GM19043 (cell line): ENCODE measurements around the gene CERS5.
"Not testable (repeated sequence)": the region's sequence is repeated elsewhere in the genome, so short reads cannot be mapped to it uniquely, and the experiment has no call there.

Source experiments
- ATAC-seq: cut with Tn5 transposase; IDR thresholded peaks from one replicate; pipeline ENCODE4 v1.9.1; 2021; ENCODE audit warnings: low read depth; ENCODE audit not compliant: unreplicated experiment

The CERS5 gene

DNA sequence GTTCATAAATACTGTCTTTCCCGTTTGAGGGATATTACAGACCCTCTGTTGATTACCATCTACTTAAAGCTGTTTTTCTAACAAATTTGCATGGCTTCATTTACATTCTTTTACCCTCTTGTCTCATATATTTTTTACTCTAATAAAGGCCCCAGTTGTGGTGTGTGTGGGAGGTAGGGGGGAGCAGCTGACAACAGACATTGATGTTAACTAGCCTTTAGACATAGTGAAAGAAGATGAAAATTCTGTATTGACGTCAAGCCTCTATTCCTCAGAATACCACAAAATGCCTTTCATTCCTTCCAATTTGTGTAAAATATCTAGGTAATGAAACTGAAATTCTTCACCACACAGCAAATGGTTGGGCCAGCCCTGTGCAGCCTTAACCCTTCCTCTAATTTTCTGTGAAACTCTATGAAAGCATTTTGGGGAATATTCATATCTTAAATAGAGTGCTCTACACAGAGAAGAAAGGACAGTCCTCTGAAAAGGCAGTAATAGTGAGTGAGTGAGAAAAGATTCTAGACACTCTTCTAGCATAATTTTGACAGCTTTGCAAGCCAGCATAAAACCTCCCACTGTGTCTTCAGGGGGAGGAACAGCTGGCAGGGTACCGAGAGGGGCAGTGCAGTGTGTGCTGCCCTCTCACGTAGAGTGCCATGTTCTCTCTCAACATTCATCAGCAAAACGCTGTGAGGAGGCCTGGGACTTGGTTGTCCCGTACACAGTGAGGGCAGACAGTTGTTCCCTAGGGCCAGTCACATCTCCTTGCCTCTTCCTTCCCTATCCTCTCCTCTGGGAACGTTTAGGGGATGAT is 20.1 kb upstream of the CERS5 start:
- ATAC-seq, result no peak

DNA sequence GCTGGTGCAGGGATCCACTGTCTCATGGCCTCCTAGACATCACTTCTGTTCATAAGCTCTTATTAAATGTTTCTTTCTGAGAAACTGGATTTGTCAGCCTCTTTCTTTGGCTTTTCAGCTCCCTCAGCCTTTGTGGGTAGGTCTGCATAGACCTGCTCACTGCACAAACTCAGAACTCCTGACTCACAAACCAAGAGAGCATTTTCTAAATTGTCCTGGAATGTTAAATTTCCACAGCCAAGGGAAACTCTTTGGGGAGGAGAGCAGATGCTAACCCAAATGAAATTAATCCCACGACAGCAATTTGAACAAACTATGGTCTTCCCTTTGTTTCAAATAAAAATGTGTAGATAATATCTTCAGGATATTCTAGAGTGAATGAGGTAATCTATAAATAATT is 19.5 kb upstream of the CERS5 start:
- ATAC-seq, result no peak

DNA sequence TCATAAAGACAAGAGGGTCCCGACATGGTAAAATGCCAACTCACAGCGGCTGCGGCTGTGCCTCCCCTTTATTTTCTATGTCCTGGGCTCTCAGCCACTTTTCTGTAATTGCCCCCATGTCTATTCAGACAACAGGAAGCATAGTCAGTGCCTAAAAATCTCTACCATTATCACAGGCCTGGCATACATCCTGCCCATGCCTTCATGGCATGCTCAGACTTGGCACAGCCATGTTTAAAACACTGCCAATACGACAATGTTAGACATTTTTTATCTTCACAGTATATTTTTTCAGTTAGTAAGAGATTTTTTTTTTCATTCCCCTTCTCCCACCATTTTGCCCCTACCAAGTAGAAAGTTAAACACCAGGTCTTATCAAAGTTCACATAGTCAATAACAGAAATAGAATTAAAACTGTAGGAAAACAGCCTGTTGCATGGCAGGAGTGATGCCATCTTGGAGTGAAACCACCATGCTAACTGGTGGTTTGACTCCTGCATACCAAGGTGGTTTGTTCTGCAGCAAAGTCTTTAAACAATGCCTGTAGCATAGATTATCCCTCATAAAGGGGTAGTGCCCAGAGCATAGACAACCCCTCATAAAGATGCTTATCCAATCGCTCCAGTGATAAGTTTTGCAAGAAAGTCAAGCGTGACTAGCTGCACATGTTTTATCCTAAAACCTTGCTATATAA is 18.9 kb upstream of the CERS5 start:
- ATAC-seq, result no peak

DNA sequence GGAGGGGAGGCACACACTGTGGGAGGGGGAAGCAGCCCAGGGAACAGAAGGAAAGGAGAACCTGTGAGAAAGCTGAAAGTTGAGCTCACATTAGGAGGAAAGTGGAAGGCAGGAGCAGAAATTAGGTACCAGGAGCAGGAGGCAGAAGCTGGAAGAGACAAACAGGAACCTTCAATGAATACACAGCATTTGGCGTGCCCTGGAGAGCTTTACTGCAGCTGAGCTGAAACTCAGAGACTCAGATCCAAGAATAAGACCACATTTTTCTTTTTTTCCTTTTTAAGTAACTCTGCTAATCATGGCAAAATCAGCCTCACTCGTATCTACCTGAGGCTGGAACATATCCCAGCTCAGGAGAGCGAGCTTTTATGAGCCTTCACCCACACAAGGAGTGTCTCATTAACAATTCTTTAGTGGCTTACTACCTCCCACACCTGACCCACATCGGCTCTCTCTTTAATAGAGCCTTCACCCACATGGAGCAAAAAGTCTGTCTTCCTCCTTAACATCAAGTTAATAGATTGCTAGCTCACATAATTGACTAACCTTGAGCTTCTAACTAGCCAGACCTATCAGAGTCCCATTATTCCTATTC is 18.2 kb upstream of the CERS5 start:
- ATAC-seq, result no peak

DNA sequence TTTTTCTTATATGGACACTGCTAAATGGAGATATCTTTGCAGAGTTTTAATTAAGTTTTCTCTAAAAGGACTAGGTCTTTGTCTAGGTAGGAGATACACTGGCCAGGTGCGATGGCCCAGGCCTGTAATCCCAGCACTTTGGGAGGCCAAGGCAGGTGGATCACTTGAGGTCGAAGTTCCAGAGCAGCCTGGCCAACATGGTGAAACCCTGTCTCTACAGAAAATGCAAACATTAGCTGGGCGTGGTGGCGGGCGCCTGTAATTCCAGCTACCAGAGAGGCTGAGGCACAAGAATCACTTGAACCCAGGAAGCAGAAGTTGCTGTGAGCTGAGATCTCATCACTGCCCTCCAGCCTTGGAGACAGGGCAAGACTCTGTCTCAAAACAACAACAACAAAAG is 17.1 kb upstream of the CERS5 start:
- no peak for ATAC-seq

DNA sequence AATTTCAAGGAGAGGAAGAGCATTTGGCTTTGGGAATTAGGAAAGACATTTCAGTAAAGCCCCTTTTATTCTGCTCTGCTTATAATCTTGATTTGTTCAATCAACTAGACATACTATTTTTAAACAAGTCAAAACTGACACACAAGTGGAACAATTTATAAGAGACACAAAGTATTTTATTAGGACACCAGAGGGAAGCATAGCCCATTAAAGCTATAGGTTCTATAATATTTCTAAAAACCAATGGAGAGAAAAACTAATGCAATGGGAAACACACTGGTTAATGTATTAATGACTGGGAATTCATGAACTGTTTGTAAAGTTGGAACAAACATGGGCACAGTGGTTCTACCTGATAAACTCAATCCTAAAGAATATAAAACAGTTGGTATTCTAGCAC is 15.3 kb upstream of the CERS5 start:
- ATAC-seq, result no peak

DNA sequence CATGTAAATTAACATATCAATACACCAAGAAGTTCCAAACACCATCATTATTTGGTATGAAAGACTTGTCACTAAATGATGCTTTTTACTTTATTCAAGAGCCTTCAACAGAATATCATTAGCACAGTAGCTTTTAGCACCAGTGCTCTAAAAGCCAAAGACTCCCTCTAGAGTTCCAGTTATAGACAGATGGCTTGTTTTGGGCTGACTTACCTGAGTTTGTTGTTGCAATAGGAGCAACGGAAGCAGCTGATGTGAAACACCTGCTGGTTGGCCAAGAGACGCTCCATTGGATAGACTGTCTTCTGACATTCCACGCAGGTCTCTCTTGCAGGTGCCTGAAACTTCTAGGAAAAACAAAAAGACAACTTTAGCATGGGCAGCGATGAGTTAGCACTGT is 14.5 kb upstream of the CERS5 start:
- no peak for ATAC-seq

DNA sequence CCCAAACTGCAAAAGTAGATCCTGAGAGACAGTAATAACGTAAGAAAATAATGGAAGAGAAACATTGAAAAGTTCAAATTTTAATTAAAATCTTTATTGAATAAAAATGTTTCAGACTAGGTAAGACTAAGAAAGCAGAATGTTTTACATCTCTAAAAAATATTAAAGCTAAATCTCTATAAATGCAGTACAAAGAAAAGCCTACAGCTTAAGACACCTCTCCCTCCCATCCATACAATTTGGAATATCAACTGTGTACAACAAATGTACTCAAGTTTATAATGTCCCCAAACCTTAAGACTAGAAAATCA is 8.5 kb upstream of the CERS5 start:
- ATAC-seq, result no peak

DNA sequence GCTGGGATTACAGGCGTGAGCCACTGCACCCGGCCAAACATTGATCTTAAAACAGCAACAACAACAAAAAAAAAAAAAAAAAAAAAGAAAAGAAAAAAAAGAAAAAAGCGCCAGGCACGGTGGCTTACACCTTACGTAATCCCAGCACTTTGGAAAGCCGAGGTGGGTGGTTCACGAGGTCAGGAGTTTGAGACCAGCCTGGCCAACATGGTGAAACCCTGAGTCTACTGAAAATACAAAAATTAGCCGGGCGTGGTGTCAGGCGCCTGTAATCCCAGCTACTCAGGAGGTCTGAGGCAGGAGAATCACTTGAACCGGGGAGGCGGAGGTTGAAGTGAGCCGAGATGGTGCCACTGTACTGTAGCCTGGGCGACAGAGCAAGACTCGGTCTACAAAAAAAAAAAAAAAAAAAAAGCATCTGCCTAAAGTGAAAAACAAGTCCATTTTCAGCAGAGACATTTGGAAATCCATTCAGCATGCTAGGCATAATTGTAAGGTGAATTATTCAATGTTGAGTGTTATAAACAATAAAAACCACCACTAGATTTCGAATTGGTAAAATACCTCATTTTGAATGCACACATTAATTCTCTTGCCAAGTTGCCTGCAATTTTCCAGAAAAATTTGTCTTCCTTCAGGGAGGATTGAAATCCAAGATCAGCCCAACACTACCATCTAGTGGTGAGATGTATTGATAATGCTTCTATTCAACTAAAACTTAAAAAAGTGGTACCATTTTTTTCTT is 8.0 kb upstream of the CERS5 start:
- ATAC-seq, result no peak

DNA sequence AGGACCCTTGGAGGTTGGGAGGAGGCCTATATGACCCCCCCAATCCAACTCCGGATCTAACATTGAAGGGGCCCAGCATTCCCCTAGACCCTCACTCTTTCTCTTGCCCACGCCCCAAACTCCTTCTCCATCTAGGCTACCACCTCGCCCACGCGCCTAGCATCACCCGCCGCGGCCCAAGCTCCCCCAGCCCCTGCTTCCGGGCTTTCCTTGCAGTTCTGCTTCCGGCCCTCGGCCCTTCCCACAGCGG is 445 bp downstream of the CERS5 start:
- ATAC-seq, result no peak

DNA sequence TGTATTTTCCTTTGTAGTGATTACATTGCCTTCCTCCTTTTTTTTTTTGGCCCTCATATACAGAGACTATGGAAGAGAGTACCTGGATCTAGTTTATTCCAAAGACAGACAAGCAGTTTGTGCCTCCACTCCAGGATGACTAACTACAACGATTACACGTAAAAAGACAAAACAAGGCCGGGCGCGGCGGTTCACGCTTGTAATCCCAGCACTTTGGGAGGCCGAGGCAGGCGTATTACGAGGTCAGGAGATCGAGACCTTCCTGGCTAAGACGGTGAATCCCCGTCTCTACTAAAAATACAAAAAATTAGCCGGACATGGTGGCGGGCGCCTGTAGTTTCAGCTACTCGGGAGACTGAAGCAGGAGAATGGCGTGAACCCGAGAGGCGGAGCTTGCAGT is 2.2 kb downstream of the CERS5 start:
- no peak for ATAC-seq

DNA sequence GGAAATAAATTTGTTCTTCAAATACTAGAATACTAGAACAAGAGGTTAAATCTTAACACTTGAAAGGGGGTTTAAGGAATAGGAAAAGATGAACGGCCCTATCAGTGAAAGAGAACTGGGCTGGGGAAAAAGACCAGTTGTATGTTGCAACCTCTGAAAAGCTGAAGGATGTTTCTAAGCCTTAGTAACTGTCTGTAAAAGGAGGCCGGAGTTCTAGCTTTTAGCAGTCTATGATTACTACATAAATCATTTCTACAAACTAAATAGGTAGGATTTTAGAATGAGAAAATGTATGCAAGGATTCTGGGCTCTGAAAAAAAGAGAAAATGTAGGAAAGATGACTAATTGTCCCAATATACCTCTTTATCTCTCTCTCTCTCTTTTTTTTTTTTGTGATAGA is 4.9 kb downstream of the CERS5 start:
- no peak for ATAC-seq

DNA sequence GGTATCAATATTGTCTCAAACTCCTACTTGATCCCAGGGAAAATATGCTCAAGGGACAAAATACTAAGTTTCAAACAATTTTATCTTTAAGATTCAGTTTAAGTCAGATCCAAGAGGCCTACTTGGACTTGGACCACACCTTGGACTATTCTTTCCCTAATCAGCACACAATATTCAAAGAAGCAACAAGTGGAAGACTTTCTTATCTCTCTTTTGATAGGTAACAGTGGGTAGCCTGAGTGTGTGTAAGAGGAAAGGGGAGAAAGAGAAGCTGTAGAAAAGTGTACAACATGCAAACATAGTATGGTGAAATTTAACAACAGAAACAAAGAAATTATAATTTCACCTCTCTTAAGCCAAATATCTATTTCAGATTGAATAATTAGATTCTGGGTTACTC is 6.5 kb downstream of the CERS5 start:
- ATAC-seq, result no peak

DNA sequence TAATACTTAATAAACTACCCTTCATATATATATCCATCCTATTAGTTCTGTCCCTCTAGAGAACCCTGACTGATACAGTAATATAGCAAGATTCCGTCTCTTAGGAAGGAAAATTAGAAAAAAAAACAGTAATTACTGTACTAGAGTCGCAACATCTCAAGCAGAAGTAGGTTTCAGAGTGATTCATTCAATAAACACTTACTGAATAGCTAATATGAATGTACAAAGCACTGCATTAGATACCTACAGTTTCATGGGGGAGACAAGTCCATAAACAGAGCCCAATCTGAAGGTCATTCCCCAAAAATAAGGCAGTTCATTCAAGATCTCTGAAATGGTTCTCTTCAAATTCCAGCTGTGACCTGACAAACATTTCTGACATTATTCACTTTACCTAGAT is 9.9 kb downstream of the CERS5 start:
- ATAC-seq, result no peak

DNA sequence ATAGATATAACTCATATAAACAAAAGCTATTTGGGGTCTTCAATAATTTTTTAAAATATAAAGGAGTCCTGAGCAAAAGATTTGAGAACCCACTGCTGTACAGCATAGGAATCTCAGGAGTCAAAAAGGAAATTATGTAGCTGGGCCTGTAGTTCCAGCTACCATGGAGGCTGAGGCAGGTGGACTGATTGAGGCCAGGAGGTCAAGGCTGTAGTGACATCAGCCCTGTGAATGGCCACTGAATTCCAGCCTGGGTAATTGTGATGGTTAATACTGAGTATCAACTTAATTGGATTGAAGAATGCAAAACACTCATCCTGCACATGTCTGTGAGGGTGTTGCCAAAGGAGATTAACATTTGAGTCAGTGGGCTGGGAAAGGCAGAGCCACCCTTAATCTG is 10.5 kb downstream of the CERS5 start:
- no peak for ATAC-seq

DNA sequence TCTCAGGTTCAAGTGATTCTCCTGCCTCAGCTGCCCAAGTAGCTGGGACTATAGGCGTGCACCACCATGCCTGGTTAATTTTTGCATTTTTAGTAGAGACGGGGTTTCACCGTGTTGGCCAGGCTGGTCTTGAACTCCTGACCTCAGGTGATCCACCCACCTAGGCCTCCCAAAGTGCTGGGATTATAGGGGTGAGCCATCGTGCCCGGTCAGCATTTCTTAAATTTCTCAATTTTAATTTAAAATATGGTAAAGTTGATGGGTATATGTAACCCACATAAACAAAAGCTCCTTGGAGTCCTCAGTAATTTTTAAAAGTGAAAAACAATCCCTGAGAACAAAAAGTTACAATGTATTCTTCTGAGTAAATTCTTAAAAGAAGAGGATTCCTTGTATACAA is 12.2 kb downstream of the CERS5 start:
- ATAC-seq, result not testable (repeated sequence)

DNA sequence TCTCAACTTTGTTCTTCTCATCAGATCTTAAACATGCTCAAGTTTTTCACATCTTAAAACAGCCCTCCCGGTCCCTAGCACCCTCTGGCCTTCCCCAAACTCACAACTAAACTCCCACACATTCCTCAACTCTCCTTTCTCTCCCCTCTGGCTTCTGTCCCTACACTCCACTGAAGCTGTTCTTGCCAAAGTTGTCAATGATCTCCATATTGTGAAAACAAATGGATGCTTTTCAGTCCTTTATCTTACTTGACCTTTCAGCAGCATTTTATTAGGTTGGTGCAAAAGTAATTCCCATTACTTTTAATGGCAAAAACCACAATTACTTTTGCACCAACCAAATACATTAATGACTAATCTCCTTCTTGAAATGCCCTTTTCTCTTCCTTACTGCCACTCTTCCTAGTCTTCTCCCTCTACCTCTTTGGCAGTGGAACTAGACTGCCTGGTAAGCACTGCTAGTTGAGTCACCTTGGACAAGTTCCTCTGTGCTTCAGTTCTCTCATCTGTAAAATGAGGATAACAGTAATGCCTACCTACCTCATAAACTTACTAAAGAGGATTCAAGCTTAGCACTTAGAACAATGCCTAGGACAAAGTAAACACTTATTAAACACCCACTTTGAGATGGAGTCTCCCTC is 16.0 kb downstream of the CERS5 start:
- ATAC-seq, result no peak

DNA sequence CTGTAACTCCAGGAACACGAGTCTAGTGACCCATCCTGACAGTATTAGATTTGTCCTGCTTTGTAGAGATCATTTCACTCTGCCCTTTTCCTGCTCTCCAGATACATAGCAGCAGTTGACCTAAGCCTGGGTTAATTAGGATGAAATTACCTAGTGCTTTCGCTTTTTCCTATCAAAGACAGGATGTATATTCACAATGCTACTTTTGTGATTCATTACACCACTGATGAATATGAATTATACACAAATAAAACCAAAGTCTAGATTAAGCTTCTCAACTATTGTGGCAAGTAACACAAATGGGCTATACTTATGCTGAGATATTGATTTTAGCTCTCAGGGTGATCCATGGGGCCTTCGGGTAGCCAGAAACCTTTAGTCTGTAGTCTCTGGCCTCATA is 17.9 kb downstream of the CERS5 start:
- ATAC-seq, result no peak

DNA sequence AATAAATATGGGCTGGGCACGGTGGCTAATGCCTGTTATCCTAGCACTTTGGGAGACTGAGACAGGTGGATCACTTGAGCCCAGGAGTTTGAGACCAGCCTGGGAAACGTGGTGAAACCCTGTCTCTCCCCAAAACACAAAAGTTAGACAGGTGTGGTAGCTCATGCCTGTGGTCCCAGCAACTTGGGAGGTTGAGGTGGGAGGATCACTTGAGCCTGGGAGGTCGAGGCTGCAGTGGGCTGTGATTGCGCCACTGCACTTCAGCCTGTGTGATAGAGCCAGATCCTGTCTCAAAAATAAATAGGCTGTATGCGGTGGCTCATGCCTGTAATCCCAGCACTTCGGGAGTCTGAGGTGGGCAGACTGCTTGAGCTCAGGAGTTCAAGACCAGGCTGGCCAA is 19.2 kb downstream of the CERS5 start:
- not testable (repeated sequence) for ATAC-seq

DNA sequence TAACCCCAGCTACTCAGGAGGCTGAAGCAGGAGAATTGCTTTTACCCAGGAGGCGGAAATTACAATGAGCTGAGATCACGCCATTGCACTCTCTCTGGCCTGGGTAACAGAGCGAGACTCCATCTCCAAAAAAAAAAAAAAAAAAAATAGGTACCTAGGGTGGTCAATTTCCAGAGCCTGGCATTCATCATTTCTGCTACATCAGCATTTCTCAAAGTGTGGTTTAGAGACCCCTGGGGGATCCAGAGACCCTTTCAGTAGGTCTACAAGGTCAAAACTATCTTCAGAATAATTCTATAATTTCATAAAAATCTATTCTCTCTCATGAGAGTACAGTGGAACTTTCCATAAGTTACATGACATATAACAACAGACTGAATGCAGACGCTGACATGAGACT is 19.9 kb downstream of the CERS5 start:
- no peak for ATAC-seq

DNA sequence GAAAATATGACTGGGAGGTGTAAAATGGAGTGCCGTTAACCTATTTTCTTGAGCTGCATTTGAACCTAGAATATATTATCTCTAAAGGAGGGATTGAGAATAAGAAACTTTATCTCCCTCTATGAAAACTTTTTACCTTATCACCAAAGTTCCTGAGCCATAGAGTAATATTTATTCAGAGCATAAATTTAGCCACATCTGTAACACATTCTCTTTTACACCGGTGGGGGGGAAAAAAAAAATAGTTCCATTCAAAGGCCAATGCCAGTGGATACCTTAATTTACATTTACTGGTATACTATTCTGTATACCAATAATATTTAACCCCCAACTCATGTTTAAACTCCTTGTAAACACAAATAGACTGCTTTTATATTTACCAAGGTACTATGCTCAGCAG is 21.7 kb downstream of the CERS5 start:
- ATAC-seq, result no peak
